Measurements from ENCODE around the gene RAPGEF3.

- TF ChIP-seq CTCF (tag by site-specific recombination; IDR thresholded peaks at IDR 0.05): no peak
- no peak for TF ChIP-seq TCF7L2 (IDR thresholded peaks at IDR 0.05; ENCODE audit: borderline replicate concordance, low read depth, low read length)
- TF ChIP-seq ZNF488 (tag by site-specific recombination; IDR thresholded peaks at IDR 0.05): no peak
- no peak for TF ChIP-seq ZNF768 (tag by site-specific recombination; IDR thresholded peaks at IDR 0.05)
- no peak for TF ChIP-seq REST (tag by site-specific recombination; IDR thresholded peaks at IDR 0.05)
- TF ChIP-seq AEBP2 (tag by site-specific recombination; IDR thresholded peaks at IDR 0.05; ENCODE audit: borderline replicate concordance): no peak
Observed at GRCh38 chr12:47754126-47754525, 4.6 kb downstream of the RAPGEF3 start.
